Upper lobe of right lung (tissue), 1 donor: ENCODE data around the gene ADAM10. TPM values are rescaled to one million over a fixed set of nuclear protein-coding genes. Genes with fewer than 3 reads are reported as not detected.

Source experiments
- ATAC-seq: fragments of 200-7000 bp; cut with Tn5 transposase; one replicate; pipeline ENCODE4 v1.9.1; 2020; ENCODE audit warnings: mild to moderate bottlenecking, moderate library complexity
- DNase-seq: peaks from one replicate; pipeline ENCODE4 v3.0.0-alpha.2; 2020
- H3K27ac ChIP-seq: fragments of 200-600 bp; one replicate; pipeline ENCODE4 v1.8.0; 2022
- H3K27me3 ChIP-seq: fragments of 200-600 bp; one replicate; pipeline ENCODE4 v1.8.0; 2022; ENCODE audit warnings: mild to moderate bottlenecking
- H3K36me3 ChIP-seq: fragments of 200-600 bp; one replicate; pipeline ENCODE4 v1.8.0; 2022
- H3K4me1 ChIP-seq: fragments of 200-600 bp; one replicate; pipeline ENCODE4 v1.8.0; 2022
- H3K4me3 ChIP-seq: fragments of 200-600 bp; one replicate; pipeline ENCODE4 v1.8.0; 2022; ENCODE audit warnings: mild to moderate bottlenecking
- H3K9me3 ChIP-seq: fragments of 200-600 bp; one replicate; pipeline ENCODE4 v1.8.0; 2022
- CTCF ChIP-seq: fragments of 200-600 bp; IDR thresholded peaks from one replicate; pipeline ENCODE4 v1.8.0; 2022; ENCODE audit warnings: antibody characterized with exemption
- intact Hi-C: fragments of 100-400 bp; cut with DNase I; formaldehyde crosslinking; loops from one replicate; pipeline ENCODE4 v1.11.0; 2022
- total RNA-seq: library from RNA; stranded (reverse); fragmentation: NEBNext Ultra II Directional; extraction: Animal tissue kit (Norgen Biotek cat#: 25700); gene quantifications from one replicate; pipeline ENCODE4 v1.2.1, GENCODE V29; 2021
- donor health status: DM: no; HTN: yes; CAD: no; lungs with severe emphysema.

The ADAM10 gene
- total RNA-seq, 1 donor from 2014 or later = 139 TPM

GRCh38 chr15:58762285-58762684 is 12.8 kb upstream of the ADAM10 start:
- ATAC-seq = no peak
- intact Hi-C loops = no loop called here

GRCh38 chr15:58761010-58761388 is 11.5 kb upstream of the ADAM10 start:
- DNase-seq (no peak), ATAC-seq (no peak)
- Histone ChIP-seq H3K27ac (no peak overlapping the region), H3K36me3 (no peaks in the 10 kb centered on the region), H3K27me3 (no peaks in the 10 kb centered on the region), H3K4me1 (no peaks in the 10 kb centered on the region), H3K4me3 (no peak overlapping the region), H3K9me3 (no peaks in the 10 kb centered on the region)
- TF ChIP-seq CTCF = no peak
- intact Hi-C loops = no loop called here

More at GRCh38 chr15:58762285-58762684, 12.8 kb upstream of the ADAM10 start:
- Histone ChIP-seq H3K4me3 (no peak overlapping the region), H3K4me1 (no peaks in the 10 kb centered on the region), H3K27me3 (no peaks in the 10 kb centered on the region), H3K36me3 (no peaks in the 10 kb centered on the region), H3K27ac (no peak overlapping the region), H3K9me3 (no peaks in the 10 kb centered on the region)
- TF ChIP-seq CTCF = no peak
- DNase-seq = no peak

- H3K9me3 ChIP-seq = no peaks in the 10 kb centered on the region
- ATAC-seq (no peak), DNase-seq (no peak)
- no peak overlapping the region for H3K4me3 ChIP-seq
- intact Hi-C loops = no loop called here
- no peaks in the 10 kb centered on the region for H3K27me3 ChIP-seq
- no peaks in the 10 kb centered on the region for H3K4me1 ChIP-seq
- no peak for TF ChIP-seq CTCF
- no peak overlapping the region for H3K27ac ChIP-seq
- no peaks in the 10 kb centered on the region for H3K36me3 ChIP-seq
These were observed 11.0 kb upstream of the ADAM10 start for GRCh38 chr15:58760385-58761009.

- peak; percentile 28 for TF ChIP-seq CTCF
- H3K4me1 ChIP-seq = no peaks in the 10 kb centered on the region
- no peaks in the 10 kb centered on the region for H3K9me3 ChIP-seq
- no peaks in the 10 kb centered on the region for H3K36me3 ChIP-seq
- no peaks in the 10 kb centered on the region for H3K27me3 ChIP-seq
- peak; percentile 48 for ATAC-seq
- no peak for DNase-seq
- no peak overlapping the region for H3K4me3 ChIP-seq
- no peak overlapping the region for H3K27ac ChIP-seq
- intact Hi-C loops = no loop called here
These were observed 8.6 kb upstream of the ADAM10 start for GRCh38 chr15:58758141-58758540.

GRCh38 chr15:58755956-58756355 is 6.4 kb upstream of the ADAM10 start:
- H3K27me3 ChIP-seq = no peaks in the 10 kb centered on the region
- H3K36me3 ChIP-seq = no peaks in the 10 kb centered on the region
- H3K9me3 ChIP-seq = no peaks in the 10 kb centered on the region
- intact Hi-C loops = no loop called here
- H3K4me3 ChIP-seq = no peak overlapping the region
- ATAC-seq (no peak), DNase-seq (no peak)
- no peak overlapping the region for H3K27ac ChIP-seq
- no peaks in the 10 kb centered on the region for H3K4me1 ChIP-seq
- TF ChIP-seq CTCF = no peak

- ATAC-seq = no peak
- intact Hi-C loops = no loop called here
- DNase-seq = no peak
- Histone ChIP-seq H3K4me3 (no peak overlapping the region), H3K9me3 (no peaks in the 10 kb centered on the region), H3K36me3 (no peaks in the 10 kb centered on the region), H3K4me1 (no peaks in the 10 kb centered on the region), H3K27me3 (no peaks in the 10 kb centered on the region), H3K27ac (no peak overlapping the region)
- TF ChIP-seq CTCF = no peak
These were observed 5.8 kb upstream of the ADAM10 start for GRCh38 chr15:58755350-58755749.
